HEK293T (cell line): ENCODE measurements around the gene TRPT1.

Source experiments
- ARNT ChIP-seq: fragments of 450-650 bp; IDR thresholded peaks from 2 replicates; pipeline ENCODE4 v1.6.1; 2017; ENCODE audit warnings: mild to moderate bottlenecking
- BHLHE40 ChIP-seq: fragments of 450-650 bp; IDR thresholded peaks from 2 replicates; pipeline ENCODE4 v1.6.1; 2016; ENCODE audit warnings: mild to moderate bottlenecking, moderate library complexity, borderline replicate concordance
- HDGF ChIP-seq: fragments of 450-650 bp; IDR thresholded peaks from 2 replicates; pipeline ENCODE4 v1.6.1; 2017; ENCODE audit warnings: antibody characterized with exemption, borderline replicate concordance
- SUZ12 ChIP-seq: fragments of 450-650 bp; IDR thresholded peaks from 2 replicates; pipeline ENCODE4 v1.6.1; 2016; ENCODE audit warnings: mild to moderate bottlenecking
- ZNF384 ChIP-seq: fragments of 450-650 bp; IDR thresholded peaks from 2 replicates; pipeline ENCODE4 v1.6.1; 2016

- TF ChIP-seq HDGF (no peak), ARNT (no peak), ZNF384 (no peak), SUZ12 (no peak), BHLHE40 (no peak)
Measured at GRCh38 chr11:64266339-64266738, 40.4 kb upstream of the TRPT1 start.
